ENCODE data around the gene SLC2A8. TPM values are rescaled to one million over a fixed set of nuclear protein-coding genes. Genes with fewer than 3 reads are reported as not detected.
A peak's percentile ranks its signal among the peaks of the same experiment; 100 is the strongest.

Gene SLC2A8
- total RNA-seq, 1 experiment from 2014 or later, result 10.3 TPM

DNA sequence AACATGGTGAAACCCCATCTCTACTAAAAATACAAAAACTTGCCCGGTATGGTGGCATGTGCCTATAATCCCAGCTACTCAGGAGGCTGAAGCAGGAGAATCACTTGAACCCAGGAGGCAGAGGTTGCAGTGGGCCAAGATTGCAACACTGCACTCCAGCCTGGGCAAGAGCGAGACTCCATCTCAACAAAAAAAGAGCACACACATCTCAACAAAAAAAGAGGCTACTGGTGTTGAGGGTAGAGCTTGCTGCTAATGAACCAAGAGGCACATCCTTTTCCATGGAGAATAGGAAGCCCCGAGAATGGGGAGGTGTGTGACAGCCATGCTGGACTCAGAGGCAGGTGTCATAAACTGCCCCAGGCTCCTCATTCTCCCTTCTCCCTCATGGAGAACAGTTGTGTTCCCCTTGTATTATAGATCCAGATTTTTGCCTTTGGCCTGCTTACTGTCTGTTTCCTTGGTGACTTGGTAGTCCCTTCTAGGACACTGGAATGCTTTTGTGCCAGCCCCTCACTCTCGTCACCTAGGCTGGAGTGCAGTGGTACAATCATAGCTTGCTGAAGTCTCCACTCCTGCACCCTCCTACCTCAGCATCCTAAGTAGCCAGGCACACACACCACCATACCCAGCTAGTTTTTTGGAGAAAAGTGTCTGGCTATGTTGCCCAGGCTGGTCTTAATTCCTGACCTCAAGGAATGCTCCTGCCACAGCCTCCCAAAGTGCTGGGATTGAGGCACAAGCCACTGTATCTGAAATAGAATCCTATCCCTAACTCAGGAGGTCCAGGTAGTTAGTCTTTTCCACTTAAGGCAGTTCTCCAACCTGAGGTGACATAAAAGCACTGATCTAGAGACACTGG is 49.1 kb downstream of the SLC2A8 start:
- in situ Hi-C loops (cut with HindIII; ENCODE audit: low pct_unique_long_range_greater_than_20kb, low sequenced_read_pairs), result no loop called here

GRCh38 chr9:127446713-127447415 is 49.9 kb downstream of the SLC2A8 start:
- in situ Hi-C loops (cut with HindIII; ENCODE audit: low pct_unique_long_range_greater_than_20kb, low sequenced_read_pairs), result no loop called here
- peak; percentile 13 for DNase-seq (ENCODE audit: low read depth, low spot score)

More for the DNA sequence above, 49.1 kb downstream of the SLC2A8 start:
- peak; percentile 54 for DNase-seq (ENCODE audit: low read depth, low spot score)

DNA sequence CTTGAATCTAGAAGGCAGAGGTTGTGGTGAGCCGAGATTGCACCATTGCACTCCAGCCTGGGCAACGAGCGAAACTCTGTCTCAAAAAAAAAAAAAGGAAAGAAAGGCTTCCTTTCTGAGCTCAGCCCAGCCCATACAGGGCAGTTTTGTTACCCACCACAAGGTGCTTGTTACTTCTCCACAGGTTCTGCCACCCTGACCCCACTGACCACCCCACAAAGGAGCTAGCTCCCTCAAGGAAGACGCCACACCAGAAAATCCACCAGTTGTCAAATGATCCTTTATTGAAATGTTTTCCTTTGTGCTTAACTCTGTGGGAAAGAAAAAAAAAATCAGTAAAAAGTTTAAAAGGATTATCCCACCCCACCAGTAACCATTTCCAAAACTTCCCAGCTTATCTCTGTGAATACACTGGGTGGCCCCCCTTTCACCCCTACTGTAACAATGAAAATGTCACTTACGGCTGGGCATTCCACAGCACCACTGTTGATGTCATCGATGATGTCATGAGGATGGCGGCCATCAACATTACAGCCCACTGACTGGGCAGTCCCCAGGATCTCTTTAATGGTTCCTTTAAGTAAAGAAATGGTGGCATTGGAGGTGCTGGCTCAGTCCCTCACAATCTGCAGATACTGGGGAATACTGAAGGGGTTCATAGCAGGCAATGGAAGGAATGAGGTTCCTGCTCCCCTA is 50.6 kb downstream of the SLC2A8 start:
- DNase-seq (ENCODE audit: low read depth, low spot score), result peak; percentile 17

GRCh38 chr9:127448112-127448805 is 51.3 kb downstream of the SLC2A8 start:
- DNase-seq (ENCODE audit: low read depth, low spot score), result no peak
- in situ Hi-C loops (cut with HindIII; ENCODE audit: low pct_unique_long_range_greater_than_20kb, low sequenced_read_pairs), result no loop called here

More for the DNA sequence above, 50.6 kb downstream of the SLC2A8 start:
- in situ Hi-C loops (cut with HindIII; ENCODE audit: low pct_unique_long_range_greater_than_20kb, low sequenced_read_pairs), result no loop called here

DNA sequence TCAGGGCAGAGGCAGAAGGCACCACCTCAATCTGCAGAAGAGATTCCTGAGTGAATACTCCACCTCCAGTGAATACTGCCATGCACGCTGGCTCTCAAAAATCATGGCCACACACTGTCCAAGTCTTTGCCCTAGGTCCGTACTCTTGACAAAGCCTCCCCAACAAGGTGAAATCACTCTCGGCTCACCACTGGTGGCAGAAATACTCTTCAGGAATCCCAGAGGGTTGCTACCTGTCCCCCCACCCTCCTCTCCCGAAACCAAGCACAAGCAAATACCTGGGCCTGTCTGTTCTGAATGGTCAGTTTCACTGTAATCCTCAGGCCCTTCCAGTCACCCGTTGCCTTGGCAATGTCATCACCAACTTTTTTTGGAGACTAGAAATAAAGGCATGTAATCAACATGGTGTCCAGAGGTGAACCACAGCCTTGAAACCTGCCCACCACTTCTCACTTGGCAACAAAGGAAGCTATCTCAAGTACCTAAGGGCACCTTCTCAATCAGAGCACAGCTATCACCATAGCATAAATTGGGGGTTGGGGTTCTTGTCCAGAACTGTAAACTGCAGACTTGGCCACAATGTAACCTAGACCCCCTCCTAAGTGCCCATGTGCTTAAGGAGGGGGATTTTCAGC is 52.5 kb downstream of the SLC2A8 start:
- in situ Hi-C loops (cut with HindIII; ENCODE audit: low pct_unique_long_range_greater_than_20kb, low sequenced_read_pairs), result no loop called here
- DNase-seq (ENCODE audit: low read depth, low spot score), result no peak

DNA sequence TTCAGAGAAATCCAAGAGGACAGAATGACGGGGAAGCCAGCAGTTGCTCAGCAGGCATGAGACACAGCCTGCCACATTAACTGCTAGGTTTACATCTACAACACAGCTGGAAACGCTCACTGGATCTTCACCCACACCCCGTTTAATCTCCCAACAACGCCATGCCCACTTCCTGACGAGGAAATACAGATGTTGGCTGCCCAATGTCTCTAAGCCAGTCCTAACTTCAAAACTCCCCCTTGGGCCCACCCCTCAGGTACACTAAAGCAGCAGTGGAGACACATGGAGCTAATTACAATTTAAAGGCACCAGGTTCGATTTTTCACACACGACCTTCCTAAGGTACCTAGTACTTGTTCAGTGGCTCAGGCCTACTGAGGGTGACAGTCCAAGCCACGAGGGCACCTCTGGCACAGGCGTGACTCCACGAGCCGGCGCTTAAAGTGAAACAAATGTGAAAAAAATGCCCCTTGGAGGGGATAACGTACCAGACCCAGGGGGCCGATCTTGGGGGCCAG is 53.3 kb downstream of the SLC2A8 start:
- peak; percentile 14 for DNase-seq (ENCODE audit: low read depth, low spot score)
- in situ Hi-C loops (cut with HindIII; ENCODE audit: low pct_unique_long_range_greater_than_20kb, low sequenced_read_pairs), result no loop called here

DNA sequence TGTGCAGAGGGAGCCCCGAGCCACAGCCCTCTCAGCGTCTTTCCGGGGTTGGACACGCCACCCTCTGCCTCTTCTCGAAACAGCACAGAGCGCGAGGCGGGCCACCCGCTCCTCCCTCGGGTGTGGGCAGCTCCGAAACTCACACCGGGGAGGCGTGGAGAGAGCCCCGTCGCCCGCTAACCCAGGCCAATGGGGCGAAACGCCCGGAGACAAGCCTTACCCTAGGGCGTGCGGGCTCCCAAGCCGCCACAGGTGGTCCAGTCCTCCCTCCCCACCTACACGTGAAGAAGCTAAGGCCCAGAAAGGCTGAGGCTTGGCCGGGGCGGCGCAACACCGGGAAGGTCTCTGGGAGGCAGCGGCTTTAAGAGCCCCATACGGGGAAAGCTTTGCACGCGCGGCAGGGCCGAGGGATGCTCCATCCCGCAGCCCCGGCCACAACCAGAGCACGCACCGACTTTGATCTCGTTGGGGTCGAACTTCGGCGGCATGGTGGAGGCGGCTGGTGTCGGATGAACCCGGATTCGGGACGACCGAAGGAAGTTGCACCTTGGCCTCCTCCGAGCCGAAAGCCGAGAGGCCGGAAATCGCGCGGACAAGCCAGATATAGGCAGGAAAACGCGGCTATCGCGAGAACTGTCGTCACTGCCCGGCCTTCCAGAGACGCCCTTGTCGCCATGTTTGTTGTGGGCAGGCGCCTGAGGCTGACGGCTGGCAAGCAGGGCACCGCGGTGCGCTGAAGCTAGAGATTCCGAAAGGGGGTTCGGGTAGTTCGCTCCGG is 54.0 kb downstream of the SLC2A8 start, which contains the start of the genes LRSAM1 and RPL12:
TSS of gene LRSAM1 (plus strand) at position 681 of the 778 bp plus-strand sequence. CDS start 3,018 bp downstream, outside the sequence.
TSS of gene RPL12 (minus strand) at position 577 of the 778 bp plus-strand sequence. CDS start at position 488, 89 bp downstream.
- in situ Hi-C loops (cut with HindIII; ENCODE audit: low pct_unique_long_range_greater_than_20kb, low sequenced_read_pairs), result no loop called here
- DNase-seq (ENCODE audit: low read depth, low spot score), result peak; percentile 94

DNA sequence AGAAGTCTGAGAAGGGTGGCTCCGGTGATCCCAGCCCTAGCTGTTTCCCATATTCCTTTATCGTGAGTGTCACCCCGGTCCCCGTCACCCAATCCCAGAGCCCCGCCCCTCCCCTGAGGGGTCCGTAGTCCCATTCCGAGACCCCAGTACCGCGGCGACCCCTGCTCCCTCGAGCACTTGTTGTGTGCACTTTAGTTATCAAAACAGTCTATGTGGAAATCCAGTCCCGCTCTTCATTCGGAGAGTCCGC is 54.6 kb downstream of the SLC2A8 start:
- in situ Hi-C loops (cut with HindIII; ENCODE audit: low pct_unique_long_range_greater_than_20kb, low sequenced_read_pairs), result no loop called here

DNA sequence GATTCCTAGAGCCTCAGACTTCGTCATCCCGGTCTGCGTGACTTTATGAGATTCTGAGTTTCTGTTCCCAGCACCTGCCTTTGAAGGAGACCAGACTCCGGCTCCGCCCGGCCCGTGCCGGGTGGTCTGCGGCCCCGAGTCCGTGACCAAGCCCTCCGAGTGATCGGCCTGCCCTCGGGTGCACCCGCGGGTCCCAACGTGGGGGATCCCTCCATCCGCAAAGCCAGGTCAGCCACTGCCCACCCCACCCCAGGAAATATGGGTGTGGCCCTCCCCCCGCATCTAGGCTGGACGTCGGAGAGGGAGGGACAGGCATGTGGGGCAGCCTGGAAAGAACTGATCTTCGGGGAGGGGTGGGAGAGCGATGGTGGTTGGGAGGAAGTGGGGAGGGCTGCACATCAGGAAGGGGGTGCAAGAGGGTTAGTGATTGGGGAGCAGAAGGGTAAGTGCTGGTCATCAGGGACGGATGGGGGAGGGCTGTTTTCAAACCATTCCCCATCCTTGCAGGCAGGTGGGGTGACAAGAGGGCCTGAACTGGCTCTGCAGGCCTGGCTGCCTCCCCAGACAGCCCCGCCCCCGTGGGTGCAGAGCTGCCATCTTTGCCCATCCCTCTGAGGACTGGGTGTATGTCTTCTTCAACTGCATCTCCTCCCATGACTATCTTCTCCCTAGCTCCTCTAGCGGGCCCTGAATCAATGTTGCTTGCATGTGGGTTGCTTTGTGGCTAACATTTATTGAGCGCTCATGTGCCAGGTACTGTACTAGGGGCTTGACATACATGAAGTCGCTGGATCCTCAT is 55.1 kb downstream of the SLC2A8 start:
- in situ Hi-C loops (cut with HindIII; ENCODE audit: low pct_unique_long_range_greater_than_20kb, low sequenced_read_pairs), result no loop called here

More for the DNA sequence above, 54.6 kb downstream of the SLC2A8 start:
- no peak for DNase-seq (ENCODE audit: low read depth, low spot score)

DNA sequence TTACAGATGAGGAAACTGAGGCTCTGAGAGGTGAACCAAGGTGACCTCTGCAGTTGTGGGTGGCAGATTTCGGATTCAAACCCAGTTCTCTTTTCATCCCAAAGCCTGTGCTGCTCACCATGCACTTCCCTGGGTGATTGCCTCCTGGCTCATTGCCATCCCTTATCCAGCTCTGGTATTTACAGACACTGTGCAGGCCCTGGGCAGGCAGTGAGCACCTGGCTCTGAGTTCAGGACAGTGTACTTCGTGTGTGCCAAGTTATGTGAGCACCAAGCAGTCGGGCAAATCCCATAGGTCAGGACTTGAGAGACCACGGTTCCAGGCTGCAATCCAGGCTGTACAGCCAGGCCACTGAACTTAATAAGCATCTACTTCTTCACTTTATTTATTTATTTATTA is 55.7 kb downstream of the SLC2A8 start:
- no peak for DNase-seq (ENCODE audit: low read depth, low spot score)
- in situ Hi-C loops (cut with HindIII; ENCODE audit: low pct_unique_long_range_greater_than_20kb, low sequenced_read_pairs), result no loop called here

More for the DNA sequence above, 55.1 kb downstream of the SLC2A8 start:
- peak; percentile 62 for DNase-seq (ENCODE audit: low read depth, low spot score)

DNA sequence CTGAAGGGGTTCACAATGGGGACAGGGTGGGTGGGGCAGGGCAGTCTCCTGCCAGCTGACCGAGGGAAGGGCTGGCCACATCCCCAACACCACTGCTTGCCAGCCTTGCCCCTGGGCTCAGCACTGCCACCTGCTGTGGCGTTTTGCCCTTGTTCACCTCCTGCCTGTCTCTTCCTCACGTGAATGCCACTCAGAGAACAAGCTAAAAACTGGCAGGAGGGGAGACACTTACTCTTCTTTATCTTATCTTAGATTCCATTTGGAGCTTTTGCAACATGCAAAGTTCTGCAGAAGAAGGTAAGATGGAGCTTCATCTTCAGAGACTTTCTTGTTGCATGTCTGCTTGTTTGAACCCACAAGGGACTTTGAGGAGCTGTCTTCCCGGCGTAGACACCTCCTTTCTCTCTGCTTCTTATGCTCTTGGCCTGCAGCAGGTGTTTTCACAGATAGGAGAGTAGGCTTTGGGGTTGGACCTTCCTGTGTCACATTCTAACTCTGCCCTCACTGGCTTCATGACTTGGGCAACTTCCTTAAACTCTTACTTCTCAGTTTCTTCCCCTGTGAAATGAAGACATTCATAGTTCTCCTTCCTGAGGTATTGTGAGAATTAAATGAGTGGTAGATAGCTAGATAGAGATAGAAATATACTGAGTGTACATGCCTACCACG is 58.5 kb downstream of the SLC2A8 start:
- in situ Hi-C loops (cut with HindIII; ENCODE audit: low pct_unique_long_range_greater_than_20kb, low sequenced_read_pairs), result no loop called here

GRCh38 chr9:127457191-127457878 is 60.4 kb downstream of the SLC2A8 start:
- no peak for DNase-seq (ENCODE audit: low read depth, low spot score)
- in situ Hi-C loops (cut with HindIII; ENCODE audit: low pct_unique_long_range_greater_than_20kb, low sequenced_read_pairs), result no loop called here

More for the DNA sequence above, 58.5 kb downstream of the SLC2A8 start:
- peak; percentile 67 for DNase-seq (ENCODE audit: low read depth, low spot score)
